HL-60 (cell line): ENCODE results near the gene PTPN7.

Experiments
- CTCF ChIP-seq: IDR thresholded peaks from one replicate; pipeline ENCODE4 v1.5.1; 2011; ENCODE audit warnings: low read length, control low read depth, inconsistent platforms; ENCODE audit not compliant: insufficient read depth
- GABPA ChIP-seq: IDR thresholded peaks from 2 replicates; pipeline ENCODE4 v1.6.1; 2012; ENCODE audit warnings: low read depth
- POLR2AphosphoS5 ChIP-seq: IDR thresholded peaks from 2 replicates; pipeline ENCODE4 v1.6.1; 2012; ENCODE audit warnings: low read depth
- REST ChIP-seq: IDR thresholded peaks from 2 replicates; pipeline ENCODE4 v1.6.1; 2012; ENCODE audit warnings: low read depth; ENCODE audit not compliant: insufficient replicate concordance

DNA sequence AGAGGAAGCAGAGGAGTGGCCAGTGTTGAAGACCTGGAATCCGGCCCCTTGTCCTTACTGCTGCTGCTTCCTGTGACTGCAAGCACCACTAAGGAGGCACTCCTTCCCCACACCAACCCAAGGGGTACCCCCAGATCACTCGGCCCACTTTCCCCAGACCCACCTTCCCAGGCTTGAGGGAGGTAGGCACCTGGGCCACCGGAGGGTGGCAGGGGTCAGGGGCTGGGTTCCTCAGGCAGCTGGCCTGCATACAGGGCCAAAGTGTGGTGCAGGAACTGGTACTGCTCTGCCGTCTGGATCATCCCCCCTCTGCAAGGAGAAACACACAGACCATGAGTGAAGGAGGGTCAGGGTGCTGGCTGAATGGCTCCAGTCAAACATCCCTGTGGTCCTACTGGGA lies 12.0 kb downstream of the PTPN7 start:
- TF ChIP-seq CTCF = no peak
- no peak for TF ChIP-seq REST
- TF ChIP-seq POLR2AphosphoS5 = no peak
- no peak for TF ChIP-seq GABPA
